HepG2 (cell line): ENCODE measurements around the gene ZNF3. TPM values are rescaled to one million over a fixed set of nuclear protein-coding genes. Genes with fewer than 3 reads are reported as not detected.
A peak's percentile ranks its signal among the peaks of the same experiment; 100 is the strongest.

Source experiments
- DMAP1 ChIP-seq: IDR thresholded peaks from 2 replicates; pipeline ENCODE4 v1.6.1; 2016
- ETV5 ChIP-seq: IDR thresholded peaks from 2 replicates; pipeline ENCODE4 v1.6.1; 2018; ENCODE audit warnings: missing biosample characterization, missing genetic modification reagents, inconsistent platforms, borderline replicate concordance
- FOSL1 ChIP-seq: sonication (generic); formaldehyde crosslinking; IDR thresholded peaks from 2 replicates; pipeline ENCODE4 v1.9.0; 2021; ENCODE audit warnings: missing genetic modification reagents, borderline replicate concordance
- MLLT10 ChIP-seq: sonication (generic); formaldehyde crosslinking; IDR thresholded peaks from 2 replicates; pipeline ENCODE4 v1.4.0; 2020; ENCODE audit warnings: missing genetic modification reagents
- MTA1 ChIP-seq: sonication (generic); formaldehyde crosslinking; IDR thresholded peaks from 2 replicates; pipeline ENCODE4 v1.4.0; 2020; ENCODE audit warnings: missing genetic modification reagents, mild to moderate bottlenecking, borderline replicate concordance
- NPAS2 ChIP-seq: sonication (generic); formaldehyde crosslinking; IDR thresholded peaks from 2 replicates; pipeline ENCODE4 v1.8.0; 2022; ENCODE audit warnings: mild to moderate bottlenecking, missing genetic modification reagents, borderline replicate concordance
- NR1H2 ChIP-seq: sonication (generic); formaldehyde crosslinking; IDR thresholded peaks from 2 replicates; pipeline ENCODE4 v1.8.1; 2022; ENCODE audit warnings: low read depth, missing genetic modification reagents, borderline replicate concordance
- RBM22 ChIP-seq: fragments of 200-400 bp; formaldehyde crosslinking; optimal IDR thresholded peaks from 2 replicates; pipeline ENCODE3; 2017; ENCODE audit warnings: mild to moderate bottlenecking, low read length, moderate library complexity
- RFX1 ChIP-seq: fragments of 450-650 bp; IDR thresholded peaks from 2 replicates; pipeline ENCODE4 v1.6.1; 2017
- RXRB ChIP-seq: IDR thresholded peaks from 2 replicates; pipeline ENCODE4 v1.6.1; 2016; ENCODE audit warnings: borderline replicate concordance, missing genetic modification reagents, missing compliant biosample characterization
- SMARCE1 ChIP-seq: fragments of 450-650 bp; IDR thresholded peaks from 2 replicates; pipeline ENCODE4 v1.6.1; 2017; ENCODE audit warnings: borderline replicate concordance
- SNAPC2 ChIP-seq: sonication (generic); formaldehyde crosslinking; IDR thresholded peaks from 2 replicates; pipeline ENCODE4 v1.8.1; 2022; ENCODE audit warnings: mild to moderate bottlenecking, missing genetic modification reagents
- ZBTB42 ChIP-seq: sonication (generic); formaldehyde crosslinking; IDR thresholded peaks from 2 replicates; pipeline ENCODE4 v1.5.0; 2020; ENCODE audit warnings: mild to moderate bottlenecking, missing genetic modification reagents
- ZFYVE20 ChIP-seq: sonication (generic); formaldehyde crosslinking; IDR thresholded peaks from 2 replicates; pipeline ENCODE4 v1.8.0; 2023; ENCODE audit warnings: low read depth, mild to moderate bottlenecking, moderate library complexity, missing genetic modification reagents, borderline replicate concordance
- ZNF383 ChIP-seq: sonication (generic); formaldehyde crosslinking; IDR thresholded peaks from 2 replicates; pipeline ENCODE4 v1.4.0; 2020; ENCODE audit warnings: missing genetic modification reagents, mild to moderate bottlenecking, borderline replicate concordance
- ZNF530 ChIP-seq: sonication (generic); formaldehyde crosslinking; IDR thresholded peaks from 2 replicates; pipeline ENCODE4 v1.5.0; 2020; ENCODE audit warnings: low read depth, mild to moderate bottlenecking, missing genetic modification reagents
- ZNF552 ChIP-seq: sonication (generic); formaldehyde crosslinking; IDR thresholded peaks from 2 replicates; pipeline ENCODE4 v1.9.0; 2022; ENCODE audit warnings: missing genetic modification reagents, mild to moderate bottlenecking, borderline replicate concordance
- ZNF563 ChIP-seq: sonication (generic); formaldehyde crosslinking; IDR thresholded peaks from 2 replicates; pipeline ENCODE4 v1.8.0; 2022; ENCODE audit warnings: mild to moderate bottlenecking, moderate library complexity, missing genetic modification reagents
- ZNF616 ChIP-seq: sonication (generic); formaldehyde crosslinking; IDR thresholded peaks from 2 replicates; pipeline ENCODE4 v1.5.0; 2020; ENCODE audit warnings: low read depth, mild to moderate bottlenecking, missing genetic modification reagents
- ZNF766 ChIP-seq: sonication (generic); formaldehyde crosslinking; IDR thresholded peaks from 2 replicates; pipeline ENCODE4 v1.5.0; 2020; ENCODE audit warnings: missing genetic modification reagents, borderline replicate concordance
- ZNF776 ChIP-seq: sonication (generic); formaldehyde crosslinking; IDR thresholded peaks from 2 replicates; pipeline ENCODE4 v1.4.0; 2020; ENCODE audit warnings: mild to moderate bottlenecking, missing genetic modification reagents
- ZNF839 ChIP-seq: sonication (generic); formaldehyde crosslinking; IDR thresholded peaks from 2 replicates; pipeline ENCODE4 v1.4.0; 2020; ENCODE audit warnings: missing genetic modification reagents, mild to moderate bottlenecking, borderline replicate concordance
- polyA plus RNA-seq, 8 experiments: library from polyadenylated mRNA; depleted of rRNA in 3 of 8; stranded (reverse) in 7 of 8; unstranded in 1 of 8; fragments of >200 nt; fragmentation: Illumina TruSeq in 4 of 8; extraction: Trizol in 4 of 8; gene quantifications; 2 replicates each; pipeline versions ENCODE4 v1.2.1 to v1.2.3, GENCODE V29; 2011 to 2016; ENCODE audit warnings: low read depth in 4 of 8, missing spikeins in 1 of 8, mixed read lengths in 1 of 8; ENCODE audit not compliant: insufficient read depth in 1 of 8
- total RNA-seq, 5 experiments: library from RNA; depleted of rRNA; stranded (reverse); fragments of >200 nt; fragmentation: Illumina TruSeq; extraction: Trizol; gene quantifications; 2 replicates each; pipeline ENCODE4 v1.2.3, GENCODE V29; 2016; ENCODE audit warnings: low read depth in 1 of 5
- TF ChIP-seq, protein P1 (sequence below): sonication (generic); formaldehyde crosslinking; IDR thresholded peaks from 2 replicates; pipeline ENCODE4 v1.8.0; 2022; ENCODE audit warnings: low read depth, missing genetic modification reagents
- TF ChIP-seq, protein P2 (sequence below): sonication (generic); formaldehyde crosslinking; IDR thresholded peaks from 2 replicates; pipeline ENCODE4 v1.4.0; 2020; ENCODE audit warnings: mild to moderate bottlenecking, missing genetic modification reagents
- TF ChIP-seq, protein P3 (sequence below): sonication (generic); formaldehyde crosslinking; IDR thresholded peaks from 2 replicates; pipeline ENCODE4 v1.8.0; 2022; ENCODE audit warnings: missing genetic modification reagents, mild to moderate bottlenecking, borderline replicate concordance

ZNF3 gene
- total and polyA plus RNA-seq, 2 of the 13 experiments (the other 11 are each of a cell fraction or from before 2014, with no cell fraction given): 33.7 to 56.9 TPM

DNA sequence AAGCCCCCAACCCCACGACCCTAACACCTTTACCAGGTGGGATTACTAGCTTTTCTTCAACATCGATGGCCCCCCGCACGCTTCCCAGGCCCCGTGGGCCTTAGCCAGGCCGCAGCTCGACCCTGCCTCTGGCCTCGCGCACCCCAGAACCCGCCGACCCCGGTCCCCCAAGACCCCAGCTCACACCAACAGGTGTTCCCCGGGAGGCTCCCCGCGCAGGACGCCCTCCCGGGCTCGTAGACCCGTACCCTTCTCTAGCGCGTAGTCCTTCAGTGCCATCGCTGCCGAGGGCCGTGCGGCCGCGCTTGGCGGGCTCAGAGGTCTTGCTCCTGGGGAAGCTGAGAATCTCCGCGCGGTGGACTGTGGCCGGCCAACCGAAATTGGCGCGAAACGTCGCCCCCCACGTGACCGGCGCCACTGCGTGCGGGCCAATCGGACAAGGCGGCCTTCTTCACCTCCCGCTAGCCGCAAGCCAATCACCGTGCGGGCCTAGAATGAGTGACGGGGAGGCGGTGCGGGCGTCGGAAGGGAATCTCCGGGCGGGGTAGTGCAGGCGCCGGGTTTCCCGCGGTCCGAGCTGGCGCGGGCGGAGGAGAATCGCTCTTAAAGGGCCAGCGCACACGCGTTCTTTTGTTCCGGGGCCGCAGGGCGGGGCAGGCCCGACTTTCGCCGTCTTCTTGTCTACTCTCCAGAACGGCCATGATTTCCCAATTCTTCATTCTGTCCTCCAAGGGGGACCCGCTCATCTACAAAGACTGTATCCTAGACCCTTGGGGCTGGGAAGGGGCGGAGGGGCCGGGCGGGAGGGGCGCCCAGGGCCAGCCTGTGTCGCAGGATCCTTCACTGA, 19.7 kb upstream of the ZNF3 start, which contains the start of the genes AP4M1 and MCM7 (continued):
- TF ChIP-seq ETV5 (CRISPR knock-in tag) (peak; percentile 5; the same call in 1 of the 2 replicates), RBM22 (no peak), NPAS2 (CRISPR knock-in tag) (no peak), ZNF766 (CRISPR knock-in tag) (no peak), DMAP1 (CRISPR knock-in tag) (peak; percentile 67; the same call in 1 of the 2 replicates), SMARCE1 (no peak), ZNF563 (CRISPR knock-in tag) (no peak; the same call in 1 of the 2 replicates), MTA1 (CRISPR knock-in tag) (no peak), ZBTB42 (CRISPR knock-in tag) (no peak; the same call in none of the 2 replicates), FOSL1 (no peak), RFX1 (no peak), ZNF616 (0 out of 2 replicates have a peak, but pooled peaks have one; percentile 64), ZNF383 (CRISPR knock-in tag) (no peak), ZFYVE20 (no peak; the same call in 1 of the 2 replicates), RXRB (CRISPR knock-in tag) (no peak), ZNF530 (CRISPR knock-in tag) (no peak), ZNF776 (CRISPR knock-in tag) (peak; percentile 53; the same call in 1 of the 2 replicates), ZNF552 (CRISPR knock-in tag) (no peak), SNAPC2 (CRISPR knock-in tag) (peak; percentile 86), NR1H2 (CRISPR knock-in tag) (peak; percentile 33; the same call in 1 of the 2 replicates), ZNF839 (CRISPR knock-in tag) (peak; percentile 37; the same call in 1 of the 2 replicates), MLLT10 (CRISPR knock-in tag) (no peak)
- TF ChIP-seq, protein P1, sequence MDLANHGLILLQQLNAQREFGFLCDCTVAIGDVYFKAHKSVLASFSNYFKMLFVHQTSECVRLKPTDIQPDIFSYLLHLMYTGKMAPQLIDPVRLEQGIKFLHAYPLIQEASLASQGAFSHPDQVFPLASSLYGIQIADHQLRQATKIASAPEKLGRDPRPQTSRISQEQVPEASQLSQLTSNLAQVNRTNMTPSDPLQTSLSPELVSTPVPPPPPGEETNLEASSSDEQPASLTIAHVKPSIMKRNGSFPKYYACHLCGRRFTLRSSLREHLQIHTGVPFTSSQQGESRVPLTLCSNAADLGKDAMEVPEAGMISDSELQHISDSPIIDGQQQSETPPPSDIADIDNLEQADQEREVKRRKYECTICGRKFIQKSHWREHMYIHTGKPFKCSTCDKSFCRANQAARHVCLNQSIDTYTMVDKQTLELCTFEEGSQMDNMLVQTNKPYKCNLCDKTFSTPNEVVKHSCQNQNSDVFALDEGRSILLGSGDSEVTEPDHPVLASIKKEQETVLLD (CRISPR knock-in tag): peak; percentile 48
- TF ChIP-seq, protein P2, sequence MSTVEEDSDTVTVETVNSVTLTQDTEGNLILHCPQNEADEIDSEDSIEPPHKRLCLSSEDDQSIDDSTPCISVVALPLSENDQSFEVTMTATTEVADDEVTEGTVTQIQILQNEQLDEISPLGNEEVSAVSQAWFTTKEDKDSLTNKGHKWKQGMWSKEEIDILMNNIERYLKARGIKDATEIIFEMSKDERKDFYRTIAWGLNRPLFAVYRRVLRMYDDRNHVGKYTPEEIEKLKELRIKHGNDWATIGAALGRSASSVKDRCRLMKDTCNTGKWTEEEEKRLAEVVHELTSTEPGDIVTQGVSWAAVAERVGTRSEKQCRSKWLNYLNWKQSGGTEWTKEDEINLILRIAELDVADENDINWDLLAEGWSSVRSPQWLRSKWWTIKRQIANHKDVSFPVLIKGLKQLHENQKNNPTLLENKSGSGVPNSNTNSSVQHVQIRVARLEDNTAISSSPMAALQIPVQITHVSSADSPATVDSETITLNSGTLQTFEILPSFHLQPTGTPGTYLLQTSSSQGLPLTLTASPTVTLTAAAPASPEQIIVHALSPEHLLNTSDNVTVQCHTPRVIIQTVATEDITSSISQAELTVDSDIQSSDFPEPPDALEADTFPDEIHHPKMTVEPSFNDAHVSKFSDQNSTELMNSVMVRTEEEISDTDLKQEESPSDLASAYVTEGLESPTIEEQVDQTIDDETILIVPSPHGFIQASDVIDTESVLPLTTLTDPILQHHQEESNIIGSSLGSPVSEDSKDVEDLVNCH (CRISPR knock-in tag): no peak
- TF ChIP-seq, protein P3, sequence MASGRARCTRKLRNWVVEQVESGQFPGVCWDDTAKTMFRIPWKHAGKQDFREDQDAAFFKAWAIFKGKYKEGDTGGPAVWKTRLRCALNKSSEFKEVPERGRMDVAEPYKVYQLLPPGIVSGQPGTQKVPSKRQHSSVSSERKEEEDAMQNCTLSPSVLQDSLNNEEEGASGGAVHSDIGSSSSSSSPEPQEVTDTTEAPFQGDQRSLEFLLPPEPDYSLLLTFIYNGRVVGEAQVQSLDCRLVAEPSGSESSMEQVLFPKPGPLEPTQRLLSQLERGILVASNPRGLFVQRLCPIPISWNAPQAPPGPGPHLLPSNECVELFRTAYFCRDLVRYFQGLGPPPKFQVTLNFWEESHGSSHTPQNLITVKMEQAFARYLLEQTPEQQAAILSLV (CRISPR knock-in tag): no peak
